Activated B cell treated with CpG ODN at 0.5 μM for 24 hours (primary cell): Measurements from ENCODE around the gene TTLL1. TPM values are rescaled to one million over a fixed set of nuclear protein-coding genes. Genes with fewer than 3 reads are reported as not detected.
A peak's percentile ranks its signal among the peaks of the same experiment; 100 is the strongest.

Experiments used
- ATAC-seq: fragments of 200-7000 bp; cut with Tn5 transposase; one replicate; pipeline ENCODE4 v1.10.0; 2021; ENCODE audit warnings: low read depth, mild to moderate bottlenecking, moderate library complexity
- CTCF ChIA-PET: fragments of 350-600 bp; sonication (Branson Sonifier 250); formaldehyde crosslinking; loops from one replicate; lab custom pipeline; 2021; ENCODE audit warnings: antibody characterized with exemption; lab: Charles Lee
- POLR2A ChIA-PET: fragments of 350-600 bp; sonication (Branson Sonifier 250); formaldehyde crosslinking; loops from one replicate; lab custom pipeline; 2021; ENCODE audit warnings: antibody characterized with exemption; lab: Charles Lee
- DNase-seq: peaks from one replicate; pipeline ENCODE4 v3.0.0; 2022
- H3K27ac Mint-ChIP-seq: one replicate; pipeline ENCODE4 v1.8.0; 2020; ENCODE audit warnings: mixed read lengths
- H3K27me3 Mint-ChIP-seq: one replicate; pipeline ENCODE4 v1.8.0; 2021; ENCODE audit warnings: mixed read lengths
- H3K36me3 Mint-ChIP-seq: one replicate; pipeline ENCODE4 v1.8.0; 2021; ENCODE audit warnings: low read depth, mixed read lengths
- H3K4me1 Mint-ChIP-seq: one replicate; pipeline ENCODE4 v1.8.0; 2021; ENCODE audit warnings: mixed read lengths
- H3K4me3 Mint-ChIP-seq: one replicate; pipeline ENCODE4 v1.8.0; 2020; ENCODE audit warnings: mild to moderate bottlenecking, mixed read lengths
- H3K9me3 Mint-ChIP-seq: one replicate; pipeline ENCODE4 v1.8.0; 2020; ENCODE audit warnings: mixed read lengths
- intact Hi-C: fragments of 100-400 bp; cut with micrococcal nuclease; formaldehyde crosslinking; loops from one replicate; pipeline ENCODE4 v1.15.1; 2024
- total RNA-seq: library from RNA; stranded (reverse); gene quantifications from 2 replicates; pipeline ENCODE4 v1.2.3, GENCODE V29; 2022
- TF ChIP-seq, protein P1 (sequence below): fragments of 200-600 bp; IDR thresholded peaks from one replicate; pipeline ENCODE4 v1.8.0; 2022; ENCODE audit warnings: antibody characterized with exemption, mild to moderate bottlenecking

TTLL1 gene
- total RNA-seq, 1 donor from 2014 or later = 1.2 TPM

DNA sequence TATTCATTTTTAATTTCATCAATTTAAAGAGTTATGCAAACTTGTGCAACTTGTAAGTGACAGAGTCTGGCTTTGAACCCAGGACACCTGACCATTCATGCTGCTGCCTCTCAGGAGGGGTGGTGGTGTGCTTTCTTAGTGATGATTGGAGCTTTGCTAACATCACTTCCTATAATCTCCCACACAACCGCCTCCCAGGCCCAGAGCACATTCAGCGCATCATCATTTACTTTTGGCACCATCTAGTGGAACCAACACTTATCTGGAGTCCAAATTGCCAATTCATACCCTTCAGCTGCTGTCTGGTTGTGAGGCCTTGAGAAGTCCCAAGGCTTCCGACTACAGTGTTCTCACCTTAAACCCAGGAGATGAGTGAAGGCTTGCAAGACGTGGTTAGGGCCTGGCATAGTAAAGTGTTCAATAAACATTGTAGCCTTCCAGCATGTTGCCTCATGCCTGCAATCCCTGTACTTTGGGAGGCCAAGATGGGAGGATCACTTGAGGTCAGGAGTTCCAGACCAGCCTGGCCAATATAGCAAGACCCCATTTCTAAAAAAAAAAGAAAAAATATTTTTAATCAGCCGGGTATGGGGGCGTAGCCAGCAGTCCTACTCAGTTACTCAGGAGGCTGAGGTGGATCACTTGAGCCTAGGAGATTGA, 1.1 kb upstream of the TTLL1 start:
- DNase-seq = no peak
- TF ChIP-seq, protein P1, sequence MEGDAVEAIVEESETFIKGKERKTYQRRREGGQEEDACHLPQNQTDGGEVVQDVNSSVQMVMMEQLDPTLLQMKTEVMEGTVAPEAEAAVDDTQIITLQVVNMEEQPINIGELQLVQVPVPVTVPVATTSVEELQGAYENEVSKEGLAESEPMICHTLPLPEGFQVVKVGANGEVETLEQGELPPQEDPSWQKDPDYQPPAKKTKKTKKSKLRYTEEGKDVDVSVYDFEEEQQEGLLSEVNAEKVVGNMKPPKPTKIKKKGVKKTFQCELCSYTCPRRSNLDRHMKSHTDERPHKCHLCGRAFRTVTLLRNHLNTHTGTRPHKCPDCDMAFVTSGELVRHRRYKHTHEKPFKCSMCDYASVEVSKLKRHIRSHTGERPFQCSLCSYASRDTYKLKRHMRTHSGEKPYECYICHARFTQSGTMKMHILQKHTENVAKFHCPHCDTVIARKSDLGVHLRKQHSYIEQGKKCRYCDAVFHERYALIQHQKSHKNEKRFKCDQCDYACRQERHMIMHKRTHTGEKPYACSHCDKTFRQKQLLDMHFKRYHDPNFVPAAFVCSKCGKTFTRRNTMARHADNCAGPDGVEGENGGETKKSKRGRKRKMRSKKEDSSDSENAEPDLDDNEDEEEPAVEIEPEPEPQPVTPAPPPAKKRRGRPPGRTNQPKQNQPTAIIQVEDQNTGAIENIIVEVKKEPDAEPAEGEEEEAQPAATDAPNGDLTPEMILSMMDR = no peak
- Mint-ChIP-seq H3K4me1 (peaks cover 21% of the 10 kb centered on the region), H3K4me3 (peak overlapping the region; percentile 52), H3K36me3 (no peaks in the 10 kb centered on the region), H3K27ac (no peak overlapping the region), H3K27me3 (no peaks in the 10 kb centered on the region), H3K9me3 (no peaks in the 10 kb centered on the region)
- intact Hi-C loops = loop anchor here (1.0 kb wide), 1 partner anchor 310 kb away; no protein-coding TSS in a partner anchor
- CTCF ChIA-PET = interaction anchor here (0.8 to 1.5 kb wide), 3 partner anchors 56 to 468 kb away, joined by 3 to 7 read pairs (median 4); no protein-coding TSS in a partner anchor
- POLR2A ChIA-PET = interaction anchor here (0.6 to 0.7 kb wide), 3 partner anchors 76 to 476 kb away, joined by 4 to 5 read pairs (median 4); partner anchors contain the start of gene POLDIP3
- ATAC-seq = peak; percentile 21

DNA sequence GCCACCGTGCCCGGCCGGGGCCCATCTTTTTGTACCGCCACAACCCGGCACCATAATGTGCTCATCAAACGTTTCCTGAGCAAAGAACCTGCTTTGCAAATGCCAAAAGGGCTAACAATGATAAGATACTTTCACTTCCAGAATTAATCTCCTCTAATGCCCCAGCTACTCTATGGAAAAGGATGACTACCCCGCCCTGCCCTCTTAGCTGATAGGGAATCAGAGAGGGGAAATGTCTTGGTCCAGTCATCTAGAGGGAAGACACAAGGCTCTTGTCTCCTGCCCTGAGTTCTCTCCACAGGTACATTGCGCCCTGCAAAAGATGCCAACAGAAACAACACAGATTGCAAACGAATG, 586 bp downstream of the TTLL1 start:
- CTCF ChIA-PET = no interaction called here
- POLR2A ChIA-PET = interaction anchor here (1.0 kb wide), 2 partner anchors 307 to 474 kb away, joined by 4 read pairs; partner anchors contain the start of gene POLDIP3
- Mint-ChIP-seq H3K4me1 (peaks cover 18% of the 10 kb centered on the region), H3K27me3 (no peaks in the 10 kb centered on the region), H3K9me3 (no peaks in the 10 kb centered on the region), H3K27ac (peak overlapping the region; percentile 56), H3K36me3 (no peaks in the 10 kb centered on the region), H3K4me3 (peak overlapping the region; percentile 88)
- TF ChIP-seq, protein P1 = no peak
- ATAC-seq (no peak), DNase-seq (no peak)
- intact Hi-C loops = loop anchor here (2.0 to 5.0 kb wide), 4 partner anchors 22 to 556 kb away; partner anchors contain the start of genes ARFGAP3, BIK and MCAT

DNA sequence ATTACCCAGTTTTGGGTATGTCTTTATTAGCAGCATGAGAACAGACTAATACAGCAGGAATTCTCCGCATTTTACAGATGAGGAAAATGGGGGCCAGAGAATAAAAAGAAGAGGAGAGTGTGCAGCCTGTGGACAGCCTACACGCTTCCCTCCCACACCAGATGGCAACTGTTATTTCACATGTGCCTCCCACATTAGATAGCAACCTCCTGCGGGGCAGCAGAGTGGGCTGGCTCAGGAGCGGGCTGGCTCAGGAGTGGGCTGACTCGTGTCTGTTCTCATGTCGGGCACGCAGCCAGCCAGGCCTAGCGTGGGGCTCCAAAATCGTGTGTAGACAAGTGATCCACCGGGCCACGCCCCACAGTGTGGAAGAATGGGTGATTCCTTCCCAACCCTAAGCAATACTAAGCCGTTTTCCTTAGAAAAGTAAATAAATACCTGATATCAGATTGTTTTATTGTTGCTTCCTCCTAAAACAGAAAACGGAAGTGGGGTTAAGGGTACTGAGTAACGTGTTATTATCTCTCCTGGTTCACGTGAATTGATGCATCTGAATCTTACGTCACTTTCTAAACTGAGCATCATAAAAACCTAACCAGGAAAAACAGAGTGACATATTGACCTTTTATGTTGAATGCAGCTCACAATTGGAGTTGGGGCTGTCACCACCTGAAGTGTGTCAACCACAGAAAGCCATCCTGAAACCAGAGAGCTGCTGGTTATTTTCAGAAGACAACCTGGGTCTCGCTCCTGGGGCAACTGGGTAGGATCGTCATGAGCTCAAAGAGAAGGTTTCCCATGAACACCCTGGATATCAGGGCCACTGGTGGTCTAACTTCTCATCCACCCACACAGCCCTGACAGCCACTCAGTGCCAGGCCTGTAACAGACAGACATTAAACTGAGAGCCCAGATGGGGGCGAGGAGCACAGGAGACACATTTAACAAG, 3.3 kb downstream of the TTLL1 start:
- CTCF ChIA-PET = no interaction called here
- POLR2A ChIA-PET = no interaction called here
- TF ChIP-seq, protein P1 = no peak
- H3K27ac Mint-ChIP-seq = no peak overlapping the region
- no peaks in the 10 kb centered on the region for H3K36me3 Mint-ChIP-seq
- intact Hi-C loops = loop anchor here (5.0 kb wide), 2 partner anchors 229 to 554 kb away; partner anchors contain the start of gene ARFGAP3
- DNase-seq (no peak), ATAC-seq (no peak)
- H3K9me3 Mint-ChIP-seq = no peaks in the 10 kb centered on the region
- no peaks in the 10 kb centered on the region for H3K27me3 Mint-ChIP-seq
- H3K4me1 Mint-ChIP-seq = peaks cover 14% of the 10 kb centered on the region
- H3K4me3 Mint-ChIP-seq = no peak overlapping the region

DNA sequence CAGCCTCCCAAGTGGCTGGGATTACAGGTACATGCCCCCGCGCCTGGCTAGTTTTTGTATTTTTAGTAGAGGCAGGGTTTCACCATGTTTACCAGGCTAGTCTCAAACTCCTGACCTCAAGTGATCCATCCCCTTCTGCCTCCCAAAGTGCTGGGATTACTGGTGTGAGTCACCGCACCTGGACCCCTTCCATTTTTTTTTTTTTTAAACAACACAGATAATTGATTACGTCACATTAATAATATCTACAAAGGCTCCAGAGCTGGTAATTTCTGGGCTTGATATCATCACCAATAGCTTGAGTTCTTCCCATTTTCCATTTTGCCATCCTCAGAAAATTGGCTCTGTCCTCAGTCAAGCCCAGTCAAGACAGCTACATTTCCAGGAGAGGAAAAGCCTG, 7.2 kb downstream of the TTLL1 start:
- H3K4me1 Mint-ChIP-seq = peaks cover 2% of the 10 kb centered on the region
- no peaks in the 10 kb centered on the region for H3K9me3 Mint-ChIP-seq
- H3K27me3 Mint-ChIP-seq = no peaks in the 10 kb centered on the region
- ATAC-seq (no peak), DNase-seq (no peak)
- no peaks in the 10 kb centered on the region for H3K36me3 Mint-ChIP-seq
- intact Hi-C loops = no loop called here
- H3K4me3 Mint-ChIP-seq = no peak overlapping the region
- CTCF ChIA-PET = interaction anchor here (1.3 kb wide), 1 partner anchor 214 kb away, joined by 3 read pairs; no protein-coding TSS in a partner anchor
- no peak overlapping the region for H3K27ac Mint-ChIP-seq
- TF ChIP-seq, protein P1 = no peak
- POLR2A ChIA-PET = no interaction called here

DNA sequence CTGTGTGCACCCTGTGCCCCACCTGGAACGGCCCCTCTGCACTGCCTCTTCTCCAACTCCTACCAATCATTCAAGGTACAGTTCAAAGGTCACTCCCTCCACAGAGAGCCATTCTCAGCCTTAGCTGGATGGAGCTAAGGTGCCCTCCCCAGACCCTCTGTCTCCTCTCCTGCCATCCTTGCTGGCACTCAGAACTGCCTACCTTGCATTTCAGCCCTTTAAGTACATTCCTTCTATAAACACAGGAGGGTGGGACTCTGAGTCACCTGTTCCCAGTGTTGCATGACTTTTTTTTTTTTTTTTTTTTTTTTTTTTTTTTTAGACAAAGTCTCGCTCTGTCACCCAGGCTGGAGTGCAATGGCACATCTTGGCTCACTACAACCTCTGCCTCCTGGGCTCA, 8.6 kb downstream of the TTLL1 start:
- DNase-seq (no peak), ATAC-seq (no peak)
- TF ChIP-seq, protein P1 = no peak
- CTCF ChIA-PET = no interaction called here
- POLR2A ChIA-PET = no interaction called here
- Mint-ChIP-seq H3K27me3 (no peaks in the 10 kb centered on the region), H3K9me3 (no peaks in the 10 kb centered on the region), H3K36me3 (no peaks in the 10 kb centered on the region), H3K4me1 (no peaks in the 10 kb centered on the region), H3K27ac (no peak overlapping the region), H3K4me3 (no peak overlapping the region)
- intact Hi-C loops = no loop called here
